A673 (cell line): Measurements from ENCODE around the gene ACSL5. TPM values are rescaled to one million over a fixed set of nuclear protein-coding genes. Genes with fewer than 3 reads are reported as not detected.
A peak's percentile ranks its signal among the peaks of the same experiment; 100 is the strongest.

Experiments used
- BruUV-seq: library from RNA; stranded (reverse); fragments of 400-500 nt; replicated peaks from 2 replicates; lab custom pipeline; 2021; lab: Mats Ljungman, UMichigan
- CTCF ChIA-PET: fragments of 300-600 bp; sonication (Branson Sonifier 250); formaldehyde crosslinking; loops from one replicate; lab custom pipeline; 2022; ENCODE audit warnings: antibody characterized with exemption; lab: Charles Lee
- POLR2A ChIA-PET: fragments of 300-600 bp; sonication (Branson Sonifier 250); formaldehyde crosslinking; loops from one replicate; lab custom pipeline; 2022; ENCODE audit warnings: antibody characterized with exemption; ENCODE audit not compliant: low non-redundant PET; lab: Charles Lee
- DNase-seq: peaks from one replicate; pipeline ENCODE4 v3.0.0-alpha.2; 2015; ENCODE audit warnings: low spot score
- H3K27ac ChIP-seq: fragments of 200-600 bp; sonication (generic); 2 replicates; pipeline ENCODE4 v1.5.1; 2016; ENCODE audit warnings: mixed run types, low read depth, mild to moderate bottlenecking, mixed read lengths, antibody characterized with exemption, low read length; ENCODE audit not compliant: poor library complexity, severe bottlenecking
- H3K27me3 ChIP-seq: fragments of 200-600 bp; sonication (generic); replicated peaks from 2 replicates; pipeline ENCODE4 v1.6.1; 2017; ENCODE audit warnings: mixed run types, low read depth, mild to moderate bottlenecking, mixed read lengths, antibody characterized with exemption, low read length; ENCODE audit not compliant: insufficient read depth, poor library complexity
- H3K36me3 ChIP-seq: fragments of 200-600 bp; sonication (generic); 2 replicates; pipeline ENCODE4 v1.6.1; 2016; ENCODE audit warnings: mixed run types, mild to moderate bottlenecking, mixed read lengths, antibody characterized with exemption, low read length; ENCODE audit not compliant: insufficient read depth, poor library complexity, severe bottlenecking
- H3K4me1 ChIP-seq: fragments of 200-600 bp; sonication (generic); 2 replicates; pipeline ENCODE4 v1.6.1; 2017; ENCODE audit warnings: mixed run types, mild to moderate bottlenecking, mixed read lengths, antibody characterized with exemption, low read length; ENCODE audit not compliant: insufficient read depth, poor library complexity, severe bottlenecking
- H3K4me3 ChIP-seq: fragments of 200-600 bp; sonication (generic); 2 replicates; pipeline ENCODE4 v1.5.1; 2016; ENCODE audit warnings: low read depth, mixed run types, mild to moderate bottlenecking, mixed read lengths, low read length; ENCODE audit not compliant: poor library complexity, severe bottlenecking
- H3K9me3 ChIP-seq: fragments of 200-600 bp; sonication (generic); 2 replicates; pipeline ENCODE4 v1.6.1; 2016; ENCODE audit warnings: mixed run types, low read depth, mild to moderate bottlenecking, mixed read lengths, antibody characterized with exemption, low read length; ENCODE audit not compliant: poor library complexity, severe bottlenecking
- CTCF ChIP-seq: fragments of 300-800, 200-600 bp; sonication (generic); conservative IDR thresholded peaks from 2 replicates; pipeline ENCODE4 v1.5.1; 2017; ENCODE audit warnings: low read depth, mild to moderate bottlenecking, antibody characterized with exemption, low read length, moderate library complexity, mixed read lengths
- EZH2 ChIP-seq: fragments of 200-600 bp; sonication (generic); IDR thresholded peaks from 2 replicates; pipeline ENCODE4 v1.6.1; 2017; ENCODE audit warnings: borderline replicate concordance, low read depth, mild to moderate bottlenecking, mixed read lengths, antibody characterized with exemption, low read length; ENCODE audit not compliant: poor library complexity, severe bottlenecking
- intact Hi-C: fragments of 100-400 bp; cut with micrococcal nuclease; formaldehyde crosslinking; loops from one replicate; pipeline ENCODE4 v1.10.0; 2022; ENCODE audit not compliant: unreplicated experiment
- total RNA-seq: library from RNA; stranded (reverse); gene quantifications from 2 replicates; pipeline ENCODE4 v1.2.3, GENCODE V29; 2021

The ACSL5 gene
- total RNA-seq, 1 experiment from 2014 or later: 1.0 TPM

- no TSS peak for BruUV-seq
- no peaks in the 10 kb centered on the region for H3K9me3 ChIP-seq
- H3K27ac ChIP-seq: no peak overlapping the region
- H3K27me3 ChIP-seq: no peaks in the 10 kb centered on the region
- intact Hi-C loops: no loop called here
- DNase-seq: no peak
- H3K4me3 ChIP-seq: no peak overlapping the region
- H3K4me1 ChIP-seq: no peaks in the 10 kb centered on the region
- H3K36me3 ChIP-seq: peaks cover 27% of the 10 kb centered on the region
- TF ChIP-seq CTCF (no peak), EZH2 (no peak)
- ChIA-PET POLR2A (no interaction called here), CTCF (no interaction called here)
These were observed 67.6 kb downstream of the ACSL5 start for GRCh38 chr10:112441520-112441919.

DNA sequence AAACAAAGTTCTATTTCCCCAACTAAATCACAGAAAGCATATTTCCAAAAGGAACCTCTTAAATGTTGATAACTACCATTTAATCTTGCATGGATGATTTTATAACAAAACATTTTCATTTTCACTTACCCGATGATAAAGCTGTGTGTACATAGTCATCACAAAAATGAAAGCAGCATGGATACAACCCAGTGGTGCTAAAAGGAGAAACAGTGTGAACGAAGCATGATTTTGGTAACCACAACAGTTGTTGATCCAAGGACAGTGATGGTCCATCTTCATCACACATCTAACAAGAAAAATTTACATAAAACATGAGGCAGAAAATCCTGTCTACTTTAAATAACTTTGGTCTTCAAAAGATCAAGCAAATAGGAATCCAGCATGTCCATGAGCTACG lies 68.1 kb downstream of the ACSL5 start:
- H3K36me3 ChIP-seq: peaks cover 27% of the 10 kb centered on the region
- intact Hi-C loops: no loop called here
- no peak overlapping the region for H3K27ac ChIP-seq
- no peaks in the 10 kb centered on the region for H3K4me1 ChIP-seq
- no peaks in the 10 kb centered on the region for H3K9me3 ChIP-seq
- no peaks in the 10 kb centered on the region for H3K27me3 ChIP-seq
- TF ChIP-seq CTCF: no peak
- TF ChIP-seq EZH2: no peak
- H3K4me3 ChIP-seq: no peak overlapping the region
- DNase-seq: no peak
- CTCF ChIA-PET: no interaction called here
- POLR2A ChIA-PET: no interaction called here
- no TSS peak for BruUV-seq

DNA sequence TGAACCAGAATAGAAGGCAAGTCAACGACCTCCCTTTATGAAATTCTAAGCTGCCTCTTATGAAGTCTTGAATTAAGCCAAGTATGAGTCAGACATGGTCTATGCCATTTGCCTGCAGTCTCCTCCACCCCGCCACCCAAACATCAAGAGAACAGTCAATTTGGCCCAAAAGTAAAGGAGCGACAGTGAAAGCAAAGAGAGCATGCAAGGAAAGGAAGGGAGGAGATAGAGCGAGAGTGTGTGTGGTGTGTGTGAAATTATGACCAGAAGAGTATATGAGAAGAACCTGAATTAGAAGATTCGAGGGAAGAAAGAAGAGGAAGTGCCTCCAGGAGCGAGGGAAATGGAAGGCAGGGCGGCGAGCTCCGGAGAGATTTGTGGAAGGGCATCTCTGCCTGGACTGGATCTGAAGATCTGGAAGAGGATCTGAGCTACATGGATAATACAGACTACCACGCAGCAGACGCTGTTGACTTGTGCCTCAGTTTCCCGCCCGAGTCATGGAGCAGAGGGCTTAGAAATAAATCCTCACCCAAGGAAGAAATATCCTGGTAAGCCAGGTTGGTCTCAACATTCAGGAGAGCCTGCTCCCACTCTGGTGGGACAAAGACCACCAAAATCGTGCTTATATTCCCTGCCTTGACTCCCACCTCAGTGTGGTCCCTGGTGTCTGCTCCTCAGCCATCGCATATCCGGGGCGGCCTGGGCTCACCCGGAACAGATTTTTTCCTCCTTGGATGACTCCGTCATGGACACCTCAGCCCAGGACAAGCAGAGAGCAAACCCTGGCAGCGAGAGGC lies 72.3 kb downstream of the ACSL5 start:
- DNase-seq: peak; percentile 2

More for the DNA sequence above, 72.3 kb downstream of the ACSL5 start:
- TF ChIP-seq EZH2 (no peak), CTCF (no peak)
- no TSS peak for BruUV-seq
- H3K4me1 ChIP-seq: peaks cover 5% of the 10 kb centered on the region
- H3K27ac ChIP-seq: peak overlapping the region; percentile 98
- ChIA-PET CTCF (interaction anchor here (1.0 kb wide), 1 partner anchor 26 kb away, joined by 3 read pairs; no protein-coding TSS in a partner anchor), POLR2A (no interaction called here)
- no peaks in the 10 kb centered on the region for H3K27me3 ChIP-seq
- intact Hi-C loops: no loop called here
- H3K36me3 ChIP-seq: peaks cover 23% of the 10 kb centered on the region
- peak overlapping the region; percentile 91 for H3K4me3 ChIP-seq
- no peaks in the 10 kb centered on the region for H3K9me3 ChIP-seq
